HTERT RPE-1 (cell line): Measurements from ENCODE around the gene CSTF3.
"Not testable (repeated sequence)": the region's sequence is repeated elsewhere in the genome, so short reads cannot be mapped to it uniquely, and the experiment has no call there.

Experiments used
- in situ Hi-C: fragments of 300-500 bp; cut with MboI; formaldehyde crosslinking; loops from 4 replicates; pipeline ENCODE4 v1.14.3; 2020; ENCODE audit warnings: low sequenced_read_pairs

CSTF3 gene

GRCh38 chr11:33160587-33160986 is 693 bp downstream of the CSTF3 start:
- in situ Hi-C loops, result no loop called here

GRCh38 chr11:33160136-33160535 is 1.1 kb downstream of the CSTF3 start:
- in situ Hi-C loops, result no loop called here

- in situ Hi-C loops, result not testable (repeated sequence)
Observed at GRCh38 chr11:33159378-33159867, 1.9 kb downstream of the CSTF3 start.

GRCh38 chr11:33158596-33159275 is 2.5 kb downstream of the CSTF3 start:
- in situ Hi-C loops, result no loop called here

- in situ Hi-C loops, result no loop called here
Observed at GRCh38 chr11:33157103-33158027, 3.9 kb downstream of the CSTF3 start.

- in situ Hi-C loops, result no loop called here
Observed at GRCh38 chr11:33151399-33151798, 9.9 kb downstream of the CSTF3 start.

GRCh38 chr11:33147559-33147958 is 13.7 kb downstream of the CSTF3 start:
- in situ Hi-C loops, result no loop called here

GRCh38 chr11:33135768-33136443 is 25.4 kb downstream of the CSTF3 start:
- in situ Hi-C loops, result no loop called here

GRCh38 chr11:33135216-33135615 is 26.1 kb downstream of the CSTF3 start:
- in situ Hi-C loops, result no loop called here

GRCh38 chr11:33134276-33134675 is 27.0 kb downstream of the CSTF3 start:
- in situ Hi-C loops, result no loop called here

- in situ Hi-C loops, result no loop called here
Observed at GRCh38 chr11:33133761-33134160, 27.5 kb downstream of the CSTF3 start.

- in situ Hi-C loops, result no loop called here
Observed at GRCh38 chr11:33132510-33132909, 28.8 kb downstream of the CSTF3 start.

GRCh38 chr11:33128739-33129138 is 32.5 kb downstream of the CSTF3 start:
- in situ Hi-C loops, result no loop called here

- in situ Hi-C loops, result no loop called here
Observed at GRCh38 chr11:33125611-33126010, 35.7 kb downstream of the CSTF3 start.

- in situ Hi-C loops, result no loop called here
Observed at GRCh38 chr11:33125025-33125424, 36.3 kb downstream of the CSTF3 start.

GRCh38 chr11:33122696-33123095 is 38.6 kb downstream of the CSTF3 start:
- in situ Hi-C loops, result not testable (repeated sequence)

- in situ Hi-C loops, result no loop called here
Observed at GRCh38 chr11:33116535-33116934, 44.7 kb downstream of the CSTF3 start.

GRCh38 chr11:33110083-33110482 is 51.2 kb downstream of the CSTF3 start:
- in situ Hi-C loops, result no loop called here

- in situ Hi-C loops, result no loop called here
Observed at GRCh38 chr11:33109294-33109895, 51.9 kb downstream of the CSTF3 start.

- in situ Hi-C loops, result no loop called here
Observed at GRCh38 chr11:33103836-33104235, 57.4 kb downstream of the CSTF3 start.

- in situ Hi-C loops, result no loop called here
Observed at GRCh38 chr11:33094157-33094556, 67.1 kb downstream of the CSTF3 start.
